Measurements from ENCODE around the gene VSIG4.

DNA sequence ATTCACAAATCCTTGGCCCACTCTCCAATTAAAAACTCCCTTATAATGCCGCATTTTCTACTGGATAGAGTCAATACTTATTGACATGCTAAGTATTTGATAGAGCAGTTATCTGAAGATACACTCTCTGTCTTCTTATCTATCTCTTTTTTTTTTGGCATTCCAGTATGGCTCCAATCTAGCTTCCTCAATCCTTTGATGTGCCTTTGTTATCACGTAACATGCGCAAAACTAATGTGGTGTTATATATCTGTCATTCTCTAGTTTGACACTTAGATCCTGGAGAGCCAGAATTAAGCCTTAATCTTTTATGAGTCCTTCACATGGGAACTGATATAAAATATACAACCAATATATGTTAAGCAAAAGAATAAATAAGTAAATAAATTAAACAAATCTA is 54.7 kb downstream of the VSIG4 start:
- no peak for TF ChIP-seq POLR2A (IDR thresholded peaks at IDR 0.05)
- TF ChIP-seq, protein P1, sequence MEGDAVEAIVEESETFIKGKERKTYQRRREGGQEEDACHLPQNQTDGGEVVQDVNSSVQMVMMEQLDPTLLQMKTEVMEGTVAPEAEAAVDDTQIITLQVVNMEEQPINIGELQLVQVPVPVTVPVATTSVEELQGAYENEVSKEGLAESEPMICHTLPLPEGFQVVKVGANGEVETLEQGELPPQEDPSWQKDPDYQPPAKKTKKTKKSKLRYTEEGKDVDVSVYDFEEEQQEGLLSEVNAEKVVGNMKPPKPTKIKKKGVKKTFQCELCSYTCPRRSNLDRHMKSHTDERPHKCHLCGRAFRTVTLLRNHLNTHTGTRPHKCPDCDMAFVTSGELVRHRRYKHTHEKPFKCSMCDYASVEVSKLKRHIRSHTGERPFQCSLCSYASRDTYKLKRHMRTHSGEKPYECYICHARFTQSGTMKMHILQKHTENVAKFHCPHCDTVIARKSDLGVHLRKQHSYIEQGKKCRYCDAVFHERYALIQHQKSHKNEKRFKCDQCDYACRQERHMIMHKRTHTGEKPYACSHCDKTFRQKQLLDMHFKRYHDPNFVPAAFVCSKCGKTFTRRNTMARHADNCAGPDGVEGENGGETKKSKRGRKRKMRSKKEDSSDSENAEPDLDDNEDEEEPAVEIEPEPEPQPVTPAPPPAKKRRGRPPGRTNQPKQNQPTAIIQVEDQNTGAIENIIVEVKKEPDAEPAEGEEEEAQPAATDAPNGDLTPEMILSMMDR (IDR thresholded peaks at IDR 0.05): no peak

Measured in testis (tissue), 2 donors.